GM12878 (cell line): ENCODE measurements around the gene MDN1. TPM values are rescaled to one million over a fixed set of nuclear protein-coding genes. Genes with fewer than 3 reads are reported as not detected.

Experiments used
- ATAC-seq: fragments of 200-7000 bp; cut with Tn5 transposase; 3 replicates; pipeline ENCODE4 v1.9.1; 2020; ENCODE audit warnings: mild to moderate bottlenecking, moderate library complexity
- BruUV-seq: library from RNA; stranded (reverse); fragments of 400-500 nt; replicated peaks from 2 replicates; lab custom pipeline; 2021; lab: Mats Ljungman, UMichigan
- CTCF ChIA-PET: fragments of 300-600 bp; sonication (Branson Sonifier 250); formaldehyde crosslinking; extraction: SDS; loops from one replicate; lab custom pipeline; 2021; ENCODE audit warnings: inconsistent platforms; lab: Yijun Ruan, JAX
- POLR2A ChIA-PET: fragments of 350-600 bp; formaldehyde crosslinking; extraction: SDS; loops from one replicate; lab custom pipeline; 2021; ENCODE audit warnings: inconsistent platforms; lab: Charles Lee
- RAD21 ChIA-PET: fragments of 300-600 bp; sonication (Branson Sonifier 250); formaldehyde crosslinking; loops from one replicate; lab custom pipeline; 2023; ENCODE audit warnings: antibody characterized with exemption; ENCODE audit not compliant: unreplicated experiment; lab: Charles Lee
- SMC1A ChIA-PET: fragments of 300-600 bp; sonication (Branson Sonifier 250); formaldehyde crosslinking; loops from one replicate; lab custom pipeline; 2023; ENCODE audit not compliant: unreplicated experiment, uncharacterized antibody; lab: Charles Lee
- DNase-seq: peaks from one replicate; pipeline ENCODE4 v3.0.0-alpha.2; 2011; ENCODE audit warnings: low read depth, low spot score
- FAIRE-seq: peaks from 3 replicates; lab custom pipeline; 2011; peaks lifted over from hg19 to GRCh38; lab: Jason Lieb, UNC
- H2AFZ ChIP-seq: 2 replicates; pipeline ENCODE4 v1.6.0; 2011; ENCODE audit warnings: low read depth, low read length, control low read depth; ENCODE audit not compliant: control insufficient read depth
- H3K27ac ChIP-seq: 2 replicates; pipeline ENCODE4 v1.5.1; 2011; ENCODE audit warnings: control low read depth; ENCODE audit not compliant: control insufficient read depth, insufficient read depth
- H3K27me3 ChIP-seq, 2 experiments: replicated peaks in 1 of 2; 2 replicates each; pipeline versions ENCODE4 v1.6.0 to v1.6.1; 2011; ENCODE audit warnings: low read length in 1 of 2; ENCODE audit not compliant: control insufficient read depth in 2 of 2, insufficient read depth in 2 of 2
- H3K36me3 ChIP-seq, 2 experiments: 2 replicates each; pipeline ENCODE4 v1.5.1; 2011; ENCODE audit warnings: low read length in 1 of 2; ENCODE audit not compliant: control insufficient read depth in 2 of 2, insufficient read depth in 2 of 2
- H3K4me1 ChIP-seq: 2 replicates; pipeline ENCODE4 v1.6.1; 2011; ENCODE audit warnings: mild to moderate bottlenecking, low read length, moderate library complexity, mixed read lengths; ENCODE audit not compliant: control insufficient read depth, insufficient read depth
- H3K4me2 ChIP-seq: 2 replicates; pipeline ENCODE4 v1.6.0; 2011; ENCODE audit warnings: control low read depth; ENCODE audit not compliant: control insufficient read depth, insufficient read depth
- H3K4me3 ChIP-seq: fragments of 200-600 bp; sonication (generic); 2 replicates; pipeline ENCODE4 v1.5.1; 2016
- H3K79me2 ChIP-seq: 2 replicates; pipeline ENCODE4 v1.6.0; 2011; ENCODE audit warnings: low read length; ENCODE audit not compliant: control insufficient read depth, insufficient read depth
- H3K9ac ChIP-seq: 2 replicates; pipeline ENCODE4 v1.8.0; 2011; ENCODE audit warnings: low read length, control low read depth, mixed read lengths; ENCODE audit not compliant: control insufficient read depth, insufficient read depth
- H3K9me3 ChIP-seq: replicated peaks from 3 replicates; pipeline ENCODE4 v1.5.1; 2011; ENCODE audit warnings: mild to moderate bottlenecking, low read length; ENCODE audit not compliant: control insufficient read depth, insufficient read depth
- H4K20me1 ChIP-seq: 2 replicates; pipeline ENCODE4 v1.6.0; 2011; ENCODE audit not compliant: control insufficient read depth, insufficient read depth
- ATF3 ChIP-seq: IDR thresholded peaks from 2 replicates; pipeline ENCODE4 v1.6.1; 2011; ENCODE audit warnings: low read depth, mild to moderate bottlenecking, low read length, moderate library complexity, borderline replicate concordance; ENCODE audit errors: extremely low read depth
- BCLAF1 ChIP-seq: fragments of 450-650 bp; IDR thresholded peaks from 2 replicates; pipeline ENCODE4 v1.6.1; 2017; ENCODE audit warnings: antibody characterized with exemption, mild to moderate bottlenecking, moderate library complexity
- BRCA1 ChIP-seq: IDR thresholded peaks from 2 replicates; pipeline ENCODE4 v1.6.1; 2011; ENCODE audit warnings: low read depth, low read length, improper control_type of control experiment
- CEBPB ChIP-seq, 2 experiments: fragments of 150-350 bp in 1 of 2; IDR thresholded peaks; 2 replicates each; pipeline ENCODE4 v1.6.1; 2012 to 2014; ENCODE audit warnings: low read depth in 2 of 2, low read length in 2 of 2, borderline replicate concordance in 1 of 2, inconsistent platforms in 1 of 2
- CUX1 ChIP-seq: IDR thresholded peaks from 2 replicates; pipeline ENCODE4 v1.6.1; 2012; ENCODE audit warnings: improper control_type of control experiment, low read depth, low read length; ENCODE audit not compliant: insufficient replicate concordance
- MTA3 ChIP-seq: IDR thresholded peaks from 2 replicates; pipeline ENCODE4 v1.6.1; 2012; ENCODE audit warnings: low read length, inconsistent platforms, borderline replicate concordance
- MYB ChIP-seq: fragments of 150-350 bp; IDR thresholded peaks from 2 replicates; pipeline ENCODE4 v1.6.1; 2014; ENCODE audit warnings: mild to moderate bottlenecking, low read depth, low read length, borderline replicate concordance
- NFIC ChIP-seq: IDR thresholded peaks from 2 replicates; pipeline ENCODE4 v1.6.1; 2012; ENCODE audit warnings: low read depth, mild to moderate bottlenecking, inconsistent platforms, low read length, moderate library complexity
- NRF1 ChIP-seq: conservative IDR thresholded peaks from 2 replicates; pipeline ENCODE4 v1.6.1; 2011; ENCODE audit warnings: mild to moderate bottlenecking, low read depth, low read length, improper control_type of control experiment
- POLR2AphosphoS2 ChIP-seq: IDR thresholded peaks from 2 replicates; pipeline ENCODE4 v1.6.1; 2011; ENCODE audit warnings: low read depth, mild to moderate bottlenecking, low read length, improper control_type of control experiment, moderate library complexity
- RUNX3 ChIP-seq: IDR thresholded peaks from 2 replicates; pipeline ENCODE4 v1.6.1; 2012; ENCODE audit warnings: low read length, inconsistent platforms
- SP1 ChIP-seq: IDR thresholded peaks from one replicate; pipeline ENCODE4 v1.6.1; 2011; ENCODE audit warnings: low read depth, low read length
- SREBF2 ChIP-seq: IDR thresholded peaks from 2 replicates; pipeline ENCODE4 v1.6.1; 2012; ENCODE audit warnings: mild to moderate bottlenecking, low read length
- SUZ12 ChIP-seq: fragments of 200-600 bp; sonication (generic); IDR thresholded peaks from one replicate; pipeline ENCODE4 v1.6.1; 2018; ENCODE audit warnings: antibody characterized with exemption, mild to moderate bottlenecking; ENCODE audit not compliant: unreplicated experiment
- ZNF274 ChIP-seq: IDR thresholded peaks from one replicate; pipeline ENCODE4 v1.8.0; 2011; ENCODE audit not compliant: insufficient read length, insufficient read depth
- ZNF384 ChIP-seq: IDR thresholded peaks from 2 replicates; pipeline ENCODE4 v1.6.1; 2012; ENCODE audit warnings: low read depth, mild to moderate bottlenecking, low read length, improper control_type of control experiment, borderline replicate concordance
- ZZZ3 ChIP-seq: IDR thresholded peaks from 2 replicates; pipeline ENCODE4 v1.6.1; 2011; ENCODE audit warnings: low read depth; ENCODE audit not compliant: control insufficient read depth, insufficient read length
- WGBS: methylation state at CpG from one replicate; pipeline ENCODE4 v1.1.6; 2016; ENCODE audit warnings: low lambda C conversion rate; ENCODE audit not compliant: insufficient replicate concordance, insufficient coverage; ENCODE audit errors: missing lambda C conversion rate; 5-methylcytosine and 5-hydroxymethylcytosine counted together
- in situ Hi-C: fragments of 300-500 bp; cut with MboI; formaldehyde crosslinking; loops from 9 replicates; pipeline ENCODE4 v1.14.3; 2018; ENCODE audit warnings: mixed read lengths
- intact Hi-C: fragments of 100-400 bp; cut with micrococcal nuclease; formaldehyde crosslinking; loops from one replicate; pipeline ENCODE4 v1.14.2; 2022; ENCODE audit not compliant: unreplicated experiment
- polyA plus RNA-seq, 11 experiments: library from polyadenylated mRNA; depleted of rRNA in 4 of 11; unstranded in 6 of 11; stranded (reverse) in 5 of 11; fragments of >200 nt; fragmentation: Nextera tagmentation in 4 of 11; fragmentation: Illumina TruSeq in 1 of 11; extraction: Ambion mirVana in 4 of 11; extraction: Trizol in 1 of 11; gene quantifications; 1 replicate in 1 of 11; 2 replicates in 10 of 11; pipeline versions ENCODE4 v1.2.1 to v1.2.3, GENCODE V29; 2011 to 2016; ENCODE audit warnings: inconsistent platforms in 2 of 11, missing spikeins in 2 of 11, low read depth in 1 of 11
- total RNA-seq, 4 experiments: library from RNA; depleted of rRNA in 3 of 4; stranded (reverse); fragments of >200 nt in 3 of 4; fragmentation: Illumina TruSeq in 1 of 4; extraction: Trizol in 1 of 4; gene quantifications; 2 replicates each; pipeline versions ENCODE4 v1.2.1 to v1.2.3, GENCODE V29; 2013 to 2021

The MDN1 gene
- total and polyA plus RNA-seq, 10 of the 15 experiments (the other 5 are each of a cell fraction or from before 2014, with no cell fraction given), result 14.3 to 50.1 (median 22.1) TPM

GRCh38 chr6:89799756-89800155 lies 19.8 kb downstream of the MDN1 start:
- FAIRE-seq, result no peak
- in situ Hi-C loops, result no loop called here
- ChIA-PET RAD21 (no interaction called here), POLR2A (no interaction called here), CTCF (interaction anchor here (0.7 kb wide), 2 partner anchors 175 to 722 kb away, joined by 3 read pairs; no protein-coding TSS in a partner anchor), SMC1A (interaction anchor here (0.8 kb wide), 1 partner anchor 10 kb away, joined by 3 read pairs; no protein-coding TSS in a partner anchor)
- no peak overlapping the region for H3K27ac ChIP-seq
- H3K9ac ChIP-seq, result no peak overlapping the region
- no peak for ATAC-seq
- WGBS, result 100% methylated on average over 2 of the region's 2 CpGs
- BruUV-seq, result no TSS peak
- no peak overlapping the region for H3K4me2 ChIP-seq
- no peak for DNase-seq
- H3K4me3 ChIP-seq, result no peak overlapping the region
- no peaks in the 10 kb centered on the region for H4K20me1 ChIP-seq
- no peaks in the 10 kb centered on the region for H3K27me3 ChIP-seq
- H3K79me2 ChIP-seq, result no peaks in the 10 kb centered on the region; the same call in none of the 2 replicates
- peaks cover 2% of the 10 kb centered on the region; the same call in 1 of the 2 replicates for H3K4me1 ChIP-seq
- intact Hi-C loops, result no loop called here
- peaks cover 0 to 7% of the 10 kb centered on the region in 2 experiments; a peak in 3 of 4 replicates for H3K36me3 ChIP-seq
- H2AFZ ChIP-seq, result no peak overlapping the region
- no peaks in the 10 kb centered on the region for H3K9me3 ChIP-seq
- TF ChIP-seq SREBF2 (no peak), ZZZ3 (no peak), BRCA1 (no peak), ATF3 (no peak), NRF1 (no peak), ZNF274 (no peak), CEBPB (IDR thresholded peaks at IDR 0.05; ENCODE audit: borderline replicate concordance in 1 of 2, low read depth in 2 of 2, low read length in 2 of 2) (no peak), SUZ12 (no peak), POLR2AphosphoS2 (no peak), BCLAF1 (no peak), MTA3 (no peak), NFIC (no peak), RUNX3 (no peak), ZNF384 (no peak), SP1 (no peak), MYB (no peak), CUX1 (no peak)
